Measurements from ENCODE around the gene PTGER3.
"Not testable (repeated sequence)": the region's sequence is repeated elsewhere in the genome, so short reads cannot be mapped to it uniquely, and the experiment has no call there.

The PTGER3 gene

DNA sequence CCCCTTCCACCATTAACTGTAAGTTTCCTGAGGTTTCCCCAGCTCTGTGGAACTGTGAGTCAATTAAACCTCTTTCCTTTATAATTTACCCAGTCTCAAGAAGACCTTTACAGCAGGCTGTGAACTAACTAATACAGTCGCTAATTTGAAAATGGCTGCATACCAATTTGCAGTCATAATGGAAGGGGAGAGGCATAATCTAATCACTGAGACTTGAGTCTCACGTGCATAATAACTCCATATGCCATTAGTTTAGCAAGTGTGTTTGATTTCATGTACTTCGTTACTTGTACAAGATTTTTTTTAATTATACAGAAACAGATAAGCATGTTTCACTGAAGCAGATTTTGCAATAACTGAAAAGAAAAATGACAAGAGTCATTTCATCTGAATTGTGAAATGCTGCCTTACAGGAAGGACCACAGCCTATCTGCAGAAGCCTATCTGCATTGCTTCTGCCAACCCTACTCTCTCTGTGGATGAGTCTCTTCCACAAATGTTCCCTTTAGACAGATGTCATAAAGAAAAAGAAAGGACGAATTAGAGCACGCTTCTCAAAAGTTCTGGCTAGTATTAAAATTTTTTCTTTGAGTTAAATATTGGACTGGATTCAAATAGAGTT, 99.1 kb downstream of the PTGER3 start:
- no peak for DNase-seq

DNA sequence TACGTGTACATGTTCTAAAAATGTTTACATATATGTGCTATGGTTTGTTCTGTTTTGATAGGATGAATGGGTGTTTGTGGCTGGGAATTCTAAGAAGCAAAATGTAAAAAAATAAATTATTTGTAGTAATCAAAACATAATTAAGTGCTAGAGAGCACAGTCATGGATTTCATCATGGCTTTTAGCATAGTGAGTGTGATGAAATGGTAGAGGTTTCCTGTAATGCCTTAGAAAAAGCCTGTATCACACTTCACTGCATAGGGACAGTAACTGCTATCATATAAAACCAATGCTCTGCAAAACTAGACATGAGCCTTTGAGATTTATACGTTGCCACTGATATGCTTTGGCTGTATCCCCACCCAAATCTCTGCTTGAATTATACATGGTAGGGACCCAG, 99.8 kb downstream of the PTGER3 start:
- no peak for DNase-seq

DNA sequence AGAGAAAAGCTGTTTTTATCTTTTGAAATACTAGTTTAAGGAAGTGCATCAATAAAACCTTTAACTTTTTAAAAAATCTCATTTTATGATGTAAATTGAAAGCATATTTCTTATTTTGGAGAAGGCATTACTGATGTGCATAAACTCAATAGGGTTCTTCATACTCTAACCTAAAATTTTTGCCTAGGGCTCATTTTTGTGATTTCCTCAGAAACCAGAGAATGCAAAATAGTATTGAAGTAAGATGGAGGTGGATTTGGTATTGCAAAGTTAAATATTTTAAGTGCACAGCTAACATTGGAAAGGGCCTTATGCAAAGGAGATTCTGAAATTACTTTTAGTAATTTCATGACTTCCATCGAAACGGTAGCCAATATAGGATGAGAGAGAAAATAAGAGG, 101.9 kb downstream of the PTGER3 start:
- no peak for DNase-seq

DNA sequence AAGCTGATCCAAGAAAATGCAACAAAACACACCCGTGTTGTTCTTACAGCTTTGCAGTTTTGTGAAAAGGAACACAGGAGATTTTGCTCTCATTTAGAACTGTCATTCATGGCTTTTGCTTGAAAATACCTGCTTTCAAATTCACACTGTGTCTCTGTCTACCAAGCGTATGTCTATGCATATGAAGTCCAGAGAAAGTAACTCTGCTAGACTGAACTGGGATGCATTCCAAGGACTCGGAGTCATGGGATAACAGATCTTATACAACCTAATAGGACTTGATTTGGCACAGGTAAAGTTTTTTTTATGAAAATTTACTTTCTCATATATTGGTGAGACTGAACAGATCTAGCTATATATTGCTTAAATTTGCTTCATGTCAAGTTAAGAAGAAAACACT, 102.4 kb downstream of the PTGER3 start:
- no peak for DNase-seq

DNA sequence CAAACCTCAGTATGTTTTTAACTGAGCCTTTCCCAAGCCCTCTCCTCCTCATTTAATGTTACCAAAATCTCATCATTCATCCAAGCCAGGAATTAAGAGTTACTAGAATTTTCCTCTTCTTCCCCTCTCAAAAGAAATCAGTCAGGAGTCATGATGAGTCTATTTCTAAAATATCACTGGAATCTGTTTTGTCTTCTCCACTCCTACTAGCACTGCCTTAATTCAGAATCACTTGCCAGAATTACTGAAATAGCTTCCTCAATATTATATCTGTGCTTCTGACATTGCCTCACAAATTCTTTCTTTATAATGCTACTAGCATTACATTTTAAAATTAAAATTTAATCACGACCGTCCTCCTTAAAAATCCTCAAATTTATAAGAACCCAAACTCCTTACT, 106.1 kb downstream of the PTGER3 start:
- no peak for DNase-seq

DNA sequence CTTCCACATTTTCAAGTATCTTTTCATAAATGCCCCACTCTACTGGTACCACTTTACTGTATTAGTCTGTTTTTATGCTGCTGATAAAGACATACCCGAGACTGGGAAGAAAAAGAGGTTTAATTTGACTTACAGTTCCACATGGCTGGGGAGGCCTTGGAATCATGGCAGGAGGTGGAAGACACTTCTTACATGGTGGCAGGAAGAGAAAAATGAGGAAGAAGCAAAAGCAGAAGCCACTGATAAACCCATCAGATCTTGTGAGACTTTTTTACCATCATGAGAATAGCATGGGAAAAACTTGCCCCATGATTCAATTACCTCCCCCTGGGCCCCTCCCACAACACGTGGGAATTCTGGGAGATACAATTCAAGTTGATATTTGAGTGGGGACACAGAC, 107.2 kb downstream of the PTGER3 start:
- not testable (repeated sequence) for DNase-seq

DNA sequence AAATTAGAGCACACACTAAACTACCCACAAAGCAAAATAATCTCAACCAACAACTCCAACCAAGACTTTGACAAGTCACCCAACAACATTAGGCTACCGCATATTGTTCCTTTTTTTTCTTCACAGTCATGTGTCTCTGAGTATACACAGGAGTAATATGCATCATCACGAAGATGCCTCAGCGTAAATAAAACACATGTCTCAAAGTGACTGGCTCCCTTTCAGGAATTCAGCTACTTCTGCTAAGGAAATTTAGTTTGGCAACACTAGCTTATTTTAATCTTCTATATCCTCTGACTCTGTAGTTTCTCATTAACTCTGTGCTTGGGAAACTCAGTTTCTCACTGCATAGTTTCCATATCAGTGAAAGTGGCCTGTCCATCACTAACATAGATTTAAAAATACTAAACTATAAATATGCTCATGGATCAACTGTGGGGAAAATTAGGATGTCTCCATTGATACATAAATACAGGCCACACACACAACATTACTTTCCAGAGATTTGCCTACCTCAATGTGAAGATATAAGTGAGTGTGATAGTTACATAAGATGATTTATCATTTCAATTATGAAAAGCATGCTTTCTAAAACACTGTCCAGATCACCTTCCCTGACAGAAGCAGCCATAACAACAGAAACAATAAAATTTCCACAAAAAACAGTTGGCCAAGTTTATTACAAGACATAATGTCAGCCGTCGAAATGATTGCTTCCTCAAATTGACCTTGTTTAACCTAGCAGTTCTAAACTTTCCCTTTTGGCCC, 113.2 kb downstream of the PTGER3 start:
- no peak for DNase-seq

DNA sequence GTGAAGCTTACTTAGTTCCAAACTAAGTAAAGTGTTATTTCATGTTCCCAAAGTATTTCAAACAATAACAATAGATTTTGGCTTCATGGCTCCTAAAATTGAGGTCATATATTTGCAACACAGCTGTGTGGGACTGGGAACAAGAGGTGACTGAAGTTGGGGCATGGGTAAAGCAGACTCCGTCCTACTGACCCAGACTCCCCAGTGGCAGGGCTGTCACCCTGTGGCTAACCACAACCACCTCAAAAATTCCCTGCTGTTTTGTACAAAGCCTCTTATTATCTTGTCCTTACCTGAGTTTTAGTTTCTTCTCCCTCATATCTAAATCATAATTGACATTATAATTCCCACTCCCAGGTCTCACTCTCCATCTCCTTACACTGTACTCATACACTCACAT, 117.6 kb downstream of the PTGER3 start:
- DNase-seq, result no peak

DNA sequence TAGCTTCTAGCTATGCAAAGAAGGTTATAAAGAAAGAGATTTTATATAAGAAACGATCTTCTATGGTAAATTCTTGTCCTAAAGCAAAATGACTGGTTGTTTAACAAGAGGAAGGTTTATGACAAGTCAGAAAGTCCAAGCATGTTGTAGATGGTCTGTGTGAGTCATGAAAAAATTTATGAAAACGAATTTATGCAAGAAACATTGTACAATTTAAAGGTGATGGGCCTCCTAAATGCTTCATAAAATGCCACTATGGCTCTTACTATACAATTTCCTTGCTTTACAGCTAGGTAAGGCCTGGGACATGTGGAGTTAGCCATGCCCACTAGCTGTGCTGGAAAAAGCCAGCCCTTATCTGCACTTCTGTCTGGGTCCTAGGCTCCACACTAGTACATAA, 125.4 kb downstream of the PTGER3 start:
- no peak for DNase-seq
